GM12874 (cell line): ENCODE results near the gene EFCAB8.

ENCODE experiments used
- CTCF ChIP-seq: IDR thresholded peaks from 2 replicates; pipeline ENCODE4 v1.5.1; 2011; ENCODE audit warnings: low read depth, mild to moderate bottlenecking, control low read depth, low read length, moderate library complexity; ENCODE audit not compliant: insufficient read depth

EFCAB8 gene

DNA sequence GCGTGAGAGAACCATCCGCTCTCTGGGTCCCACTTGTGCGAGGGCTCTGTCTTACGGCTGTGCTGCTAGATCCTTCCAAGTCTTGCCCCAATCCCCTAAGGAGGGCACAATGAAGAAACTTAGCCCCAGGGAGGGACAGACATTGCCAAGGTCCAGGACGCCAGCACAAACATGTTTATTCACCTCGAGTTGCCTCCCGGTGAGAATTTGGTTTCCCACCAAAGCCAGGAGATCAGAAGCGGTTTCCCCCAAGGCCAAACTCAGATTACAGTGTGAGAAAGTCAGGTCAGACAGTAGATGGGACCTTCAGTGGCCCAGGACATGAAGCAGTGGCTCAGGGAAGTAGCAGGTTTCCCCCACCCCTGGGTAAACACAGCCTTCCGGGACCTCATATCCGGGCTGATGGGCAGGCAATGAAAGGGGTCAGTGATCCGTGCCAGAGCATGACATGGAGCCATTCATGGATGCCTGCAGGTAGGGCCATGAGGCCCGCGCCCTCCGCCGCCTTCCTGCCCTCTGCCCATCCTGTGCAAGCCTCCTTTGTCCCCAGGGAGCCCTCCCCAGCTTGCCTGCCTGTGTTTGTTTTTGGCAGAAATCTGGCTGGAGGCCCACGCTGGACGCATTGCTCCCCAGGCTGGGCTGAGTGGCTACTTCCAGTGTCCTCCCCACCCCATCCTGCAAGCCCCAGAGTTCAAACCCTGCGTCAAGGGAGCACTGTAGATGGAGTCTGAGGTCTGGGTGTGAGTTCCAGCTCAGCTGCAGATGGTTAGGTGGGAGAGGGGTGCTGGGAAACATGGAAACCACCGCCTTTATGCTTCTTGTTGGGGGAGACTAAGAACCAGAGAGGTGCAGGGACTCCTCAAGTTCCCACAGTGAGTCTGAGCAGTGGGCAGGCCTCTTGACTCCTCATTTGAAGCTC, 150.8 kb downstream of the EFCAB8 start:
- TF ChIP-seq CTCF = no peak

DNA sequence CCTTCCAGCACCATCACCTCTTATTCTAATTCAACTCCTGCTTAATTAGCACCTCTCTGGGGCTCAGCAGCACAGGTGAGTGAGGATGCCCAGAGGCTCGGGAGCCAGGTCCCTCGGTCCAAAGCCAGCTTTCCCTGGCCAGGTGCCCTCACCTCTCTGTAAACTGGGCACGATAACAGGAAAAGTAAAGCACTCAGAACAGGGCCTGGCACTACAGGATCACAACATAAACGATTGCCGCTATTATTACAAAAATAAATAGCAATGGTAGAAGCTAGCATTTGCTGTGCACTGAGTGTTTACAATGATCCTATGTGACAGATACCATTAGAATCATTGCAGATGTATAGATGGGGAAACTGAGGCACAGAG, 151.4 kb downstream of the EFCAB8 start:
- TF ChIP-seq CTCF = no peak

GRCh38 chr20:33010674-33011449, 152.1 kb downstream of the EFCAB8 start:
- TF ChIP-seq CTCF = no peak
